ENCODE results near the gene FBXO10. TPM values are rescaled to one million over a fixed set of nuclear protein-coding genes. Genes with fewer than 3 reads are reported as not detected.

Gene FBXO10
- total and polyA plus RNA-seq, 2 of the 4 experiments (the other 2 are of a cell fraction), result 6.6 to 6.7 TPM

DNA sequence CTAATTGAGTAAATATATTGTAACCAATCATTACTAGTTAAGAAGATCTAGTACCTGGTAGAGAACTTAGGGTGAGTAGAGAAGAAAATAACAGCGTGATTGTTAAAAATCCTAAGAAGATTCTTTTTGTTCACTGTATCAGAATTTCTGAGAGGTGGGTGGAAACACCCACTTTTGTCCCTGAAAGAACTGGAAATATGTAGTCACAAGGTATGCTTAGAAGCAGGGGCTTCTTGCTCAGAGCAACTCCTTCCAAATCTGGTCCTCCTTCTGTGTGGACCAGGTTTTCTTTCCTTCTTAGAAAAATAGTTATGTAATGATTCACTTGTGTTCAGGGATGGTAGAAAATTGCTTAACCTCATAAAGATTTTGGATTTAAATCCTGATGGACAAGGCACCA lies 28.1 kb upstream of the FBXO10 start:
- Histone ChIP-seq H3K9me1 (ENCODE audit: insufficient read depth, low read length) (no peaks in the 10 kb centered on the region), H2BK15ac (ENCODE audit: low read depth, low read length) (no peak overlapping the region), H4K91ac (ENCODE audit: insufficient read depth, low read depth, low read length) (no peak overlapping the region), H3K79me1 (ENCODE audit: low read depth in 1 of 2, low read length in 2 of 2) (no peaks in the 10 kb centered on the region), H2BK20ac (ENCODE audit: low read depth, low read length) (no peak overlapping the region), H3K23ac (ENCODE audit: low read depth, low read length) (no peak overlapping the region), H3K27me3 (ENCODE audit: control insufficient read depth, insufficient read depth, low read length) (peaks cover 30% of the 10 kb centered on the region), H3K36me3 (ENCODE audit: control insufficient read depth, insufficient read depth, low read length) (no peaks in the 10 kb centered on the region), H2BK120ac (ENCODE audit: low read depth, low read length) (no peak overlapping the region), H4K20me1 (ENCODE audit: insufficient read depth, low read length) (no peaks in the 10 kb centered on the region), H3K4ac (ENCODE audit: low read depth, low read length) (no peak overlapping the region), H3K4me2 (ENCODE audit: low read depth, low read length) (no peak overlapping the region), H3K4me1 (ENCODE audit: control insufficient read depth, insufficient read depth, low read length) (no peaks in the 10 kb centered on the region), H2BK5ac (ENCODE audit: low read depth, low read length, poor library complexity, severe bottlenecking) (no peak overlapping the region), H3K9ac (ENCODE audit: low read depth, low read length) (no peak overlapping the region), H4K8ac (ENCODE audit: low read depth in 2 of 2, low read length in 2 of 2) (no peak overlapping the region), H3K18ac (ENCODE audit: low read depth, low read length) (no peak overlapping the region), H3K56ac (ENCODE audit: extremely low read depth, insufficient read depth, low read length) (no peak overlapping the region), H2AFZ (replicated peaks; ENCODE audit: low read length, poor library complexity) (no peak overlapping the region), H4K5ac (ENCODE audit: low read depth, low read length) (no peak overlapping the region), H2AK5ac (ENCODE audit: low read depth, low read length) (no peak overlapping the region), H2AK9ac (replicated peaks; ENCODE audit: low read depth, low read length, poor library complexity) (no peak overlapping the region), H3K4me3 (ENCODE audit: insufficient read depth, low read depth, low read length) (no peak overlapping the region), H3K9me3 (ENCODE audit: control insufficient read depth, insufficient read depth, low read length) (no peaks in the 10 kb centered on the region), H3K27ac (ENCODE audit: insufficient read depth, low read length) (no peak overlapping the region), H3K14ac (replicated peaks; ENCODE audit: low read depth, low read length) (no peak overlapping the region)
- ATAC-seq (ENCODE audit: low read depth) (no peak), DNase-seq (no peak)
- intact Hi-C loops (cut with micrococcal nuclease) (no loop called here), in situ Hi-C loops (cut with MboI; ENCODE audit: low sequenced_read_pairs) (no loop called here), dilution Hi-C loops (cut with HindIII; ENCODE audit: low sequenced_read_pairs, unreplicated experiment) (no loop called here)
- no TSS peak for BruUV-seq (replicated peaks)
- POLR2A ChIA-PET (ENCODE audit: unreplicated experiment), result no interaction called here
- CTCF ChIA-PET, result no interaction called here
- WGBS, 2 experiments (ENCODE audit: extremely low coverage in 2 of 2, insufficient read length in 1 of 2), result no CpG with 5 or more reads among the region's 1 CpG
- TF ChIP-seq CHD1 (IDR thresholded peaks at IDR 0.05; ENCODE audit: low read depth, low read length), result no peak

Measured in IMR-90 (cell line).